ENCODE measurements around the gene COL9A3. TPM values are rescaled to one million over a fixed set of nuclear protein-coding genes. Genes with fewer than 3 reads are reported as not detected.

COL9A3 gene
- total RNA-seq, 1 donor from 2014 or later: 78.7 TPM

- H3K27ac Mint-ChIP-seq (ENCODE audit: unreplicated experiment): no peak overlapping the region
- no peak for TF ChIP-seq CTCF (IDR thresholded peaks at IDR 0.05; ENCODE audit: partially characterized antibody, unreplicated experiment)
- H3K27me3 Mint-ChIP-seq (ENCODE audit: unreplicated experiment): peaks cover 15% of the 10 kb centered on the region
- H3K36me3 Mint-ChIP-seq (ENCODE audit: unreplicated experiment): peaks cover 7% of the 10 kb centered on the region
- no peak overlapping the region for H3K4me3 Mint-ChIP-seq (ENCODE audit: unreplicated experiment)
- peaks cover 6% of the 10 kb centered on the region for H3K9me3 Mint-ChIP-seq (ENCODE audit: unreplicated experiment)
- peaks cover 2% of the 10 kb centered on the region for H3K4me1 Mint-ChIP-seq (ENCODE audit: low read depth, unreplicated experiment)
- no peak for DNase-seq
These were observed 17.4 kb upstream of the COL9A3 start for GRCh38 chr20:62799459-62799858.

- peaks cover 6% of the 10 kb centered on the region for H3K9me3 Mint-ChIP-seq (ENCODE audit: unreplicated experiment)
- H3K4me3 Mint-ChIP-seq (ENCODE audit: unreplicated experiment): no peak overlapping the region
- TF ChIP-seq CTCF (IDR thresholded peaks at IDR 0.05; ENCODE audit: partially characterized antibody, unreplicated experiment): no peak
These were observed 17.0 kb upstream of the COL9A3 start for GRCh38 chr20:62799873-62800272.

GRCh38 chr20:62800314-62801259 is 16.3 kb upstream of the COL9A3 start:
- Mint-ChIP-seq H3K27me3 (ENCODE audit: unreplicated experiment) (peaks cover 15% of the 10 kb centered on the region), H3K36me3 (ENCODE audit: unreplicated experiment) (peaks cover 7% of the 10 kb centered on the region), H3K4me3 (ENCODE audit: unreplicated experiment) (no peak overlapping the region), H3K27ac (ENCODE audit: unreplicated experiment) (no peak overlapping the region), H3K9me3 (ENCODE audit: unreplicated experiment) (peaks cover 6% of the 10 kb centered on the region), H3K4me1 (ENCODE audit: low read depth, unreplicated experiment) (peaks cover 2% of the 10 kb centered on the region)
- no peak for DNase-seq
- TF ChIP-seq CTCF (IDR thresholded peaks at IDR 0.05; ENCODE audit: partially characterized antibody, unreplicated experiment): no peak

More at GRCh38 chr20:62799873-62800272, 17.0 kb upstream of the COL9A3 start:
- H3K4me1 Mint-ChIP-seq (ENCODE audit: low read depth, unreplicated experiment): peaks cover 2% of the 10 kb centered on the region
- no peak for DNase-seq
- H3K27me3 Mint-ChIP-seq (ENCODE audit: unreplicated experiment): peaks cover 15% of the 10 kb centered on the region
- H3K27ac Mint-ChIP-seq (ENCODE audit: unreplicated experiment): no peak overlapping the region
- peaks cover 7% of the 10 kb centered on the region for H3K36me3 Mint-ChIP-seq (ENCODE audit: unreplicated experiment)

- H3K9me3 Mint-ChIP-seq (ENCODE audit: unreplicated experiment): peaks cover 3% of the 10 kb centered on the region
- H3K27me3 Mint-ChIP-seq (ENCODE audit: unreplicated experiment): peaks cover 15% of the 10 kb centered on the region
- no peak overlapping the region for H3K4me3 Mint-ChIP-seq (ENCODE audit: unreplicated experiment)
- TF ChIP-seq CTCF (IDR thresholded peaks at IDR 0.05; ENCODE audit: partially characterized antibody, unreplicated experiment): no peak
- H3K27ac Mint-ChIP-seq (ENCODE audit: unreplicated experiment): no peak overlapping the region
- peaks cover 7% of the 10 kb centered on the region for H3K36me3 Mint-ChIP-seq (ENCODE audit: unreplicated experiment)
- DNase-seq: no peak
- peaks cover 9% of the 10 kb centered on the region for H3K4me1 Mint-ChIP-seq (ENCODE audit: low read depth, unreplicated experiment)
These were observed 15.4 kb upstream of the COL9A3 start for GRCh38 chr20:62801284-62802010.
